ENCODE measurements around the gene MDFIC. TPM values are rescaled to one million over a fixed set of nuclear protein-coding genes. Genes with fewer than 3 reads are reported as not detected.

Gene MDFIC
- total RNA-seq, 1 donor from 2014 or later, result 39.0 TPM

DNA sequence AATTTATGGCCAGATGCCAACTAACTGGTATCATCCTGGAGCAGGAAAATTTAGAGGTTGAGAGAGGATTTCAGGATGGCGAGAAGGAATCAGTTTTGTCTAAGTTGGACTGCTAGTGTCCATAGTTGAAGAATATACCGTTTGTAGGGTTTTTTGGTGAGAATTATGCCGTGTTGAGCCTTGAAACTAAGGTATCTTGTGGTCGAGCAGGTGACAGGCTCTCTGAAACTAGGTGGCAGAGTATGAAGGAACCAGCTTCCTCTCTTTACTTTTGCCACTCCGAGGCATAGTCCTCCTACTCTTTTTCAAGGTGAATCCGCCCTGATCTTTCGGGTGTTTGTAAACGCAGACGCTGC is 9.7 kb downstream of the MDFIC start:
- Histone ChIP-seq H3K36me3 (no peaks in the 10 kb centered on the region), H3K27ac (peak overlapping the region; percentile 17), H3K4me3 (no peak overlapping the region), H3K4me1 (peaks cover 60% of the 10 kb centered on the region), H3K9me3 (no peaks in the 10 kb centered on the region), H3K27me3 (no peaks in the 10 kb centered on the region)
- DNase-seq (no peak), ATAC-seq (no peak)
- intact Hi-C loops (cut with DNase I), result no loop called here
- no peak for TF ChIP-seq CTCF (IDR thresholded peaks at IDR 0.05)

DNA sequence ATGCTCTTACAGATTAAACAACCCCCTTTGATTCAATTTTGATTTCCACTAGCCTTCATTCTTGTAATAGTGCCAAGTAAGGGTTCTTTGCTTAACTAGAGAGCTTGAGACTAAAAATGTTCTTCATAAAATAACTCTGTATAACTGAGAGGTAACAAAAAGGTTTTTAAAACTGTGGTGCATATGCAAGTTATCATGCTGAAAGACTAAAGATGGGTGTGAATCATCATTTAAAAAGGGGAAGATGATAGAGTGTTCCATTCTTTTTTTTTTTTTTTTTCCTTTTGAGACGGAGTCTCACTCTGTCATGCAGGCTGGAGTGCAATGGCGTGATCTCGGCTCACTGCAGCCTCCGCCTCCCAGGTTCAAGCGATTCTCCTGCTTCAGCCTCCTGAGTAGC is 11.1 kb downstream of the MDFIC start:
- H3K36me3 ChIP-seq, result no peaks in the 10 kb centered on the region
- intact Hi-C loops (cut with DNase I), result no loop called here
- H3K9me3 ChIP-seq, result no peaks in the 10 kb centered on the region
- ATAC-seq, result peak; percentile 39
- H3K27me3 ChIP-seq, result no peaks in the 10 kb centered on the region
- no peak for TF ChIP-seq CTCF (IDR thresholded peaks at IDR 0.05)
- no peak for DNase-seq
- peaks cover 74% of the 10 kb centered on the region for H3K4me1 ChIP-seq
- no peak overlapping the region for H3K4me3 ChIP-seq
- H3K27ac ChIP-seq, result peak overlapping the region; percentile 12

DNA sequence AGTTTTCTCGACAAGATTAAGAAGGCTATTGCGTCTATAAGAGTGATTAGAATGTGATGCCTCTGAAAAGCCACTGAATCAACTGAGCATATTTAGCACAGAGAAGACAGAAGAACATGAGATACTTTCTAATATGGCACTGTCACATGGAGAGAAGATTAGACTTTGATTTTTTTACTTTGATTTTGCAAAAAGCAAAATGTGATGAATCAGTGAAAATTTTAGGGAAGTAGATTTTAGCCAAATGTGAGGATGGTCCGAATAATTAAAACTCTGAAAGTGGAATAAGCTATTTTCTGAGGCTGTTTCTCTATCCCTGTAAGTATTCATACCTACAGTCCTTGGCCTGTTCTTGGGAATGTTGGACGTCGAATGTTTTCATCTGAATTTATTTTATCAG is 11.8 kb downstream of the MDFIC start:
- DNase-seq (no peak), ATAC-seq (no peak)
- H3K4me3 ChIP-seq, result no peak overlapping the region
- H3K9me3 ChIP-seq, result no peaks in the 10 kb centered on the region
- intact Hi-C loops (cut with DNase I), result no loop called here
- no peak overlapping the region for H3K27ac ChIP-seq
- peaks cover 70% of the 10 kb centered on the region for H3K4me1 ChIP-seq
- no peaks in the 10 kb centered on the region for H3K36me3 ChIP-seq
- TF ChIP-seq CTCF (IDR thresholded peaks at IDR 0.05), result no peak
- no peaks in the 10 kb centered on the region for H3K27me3 ChIP-seq

DNA sequence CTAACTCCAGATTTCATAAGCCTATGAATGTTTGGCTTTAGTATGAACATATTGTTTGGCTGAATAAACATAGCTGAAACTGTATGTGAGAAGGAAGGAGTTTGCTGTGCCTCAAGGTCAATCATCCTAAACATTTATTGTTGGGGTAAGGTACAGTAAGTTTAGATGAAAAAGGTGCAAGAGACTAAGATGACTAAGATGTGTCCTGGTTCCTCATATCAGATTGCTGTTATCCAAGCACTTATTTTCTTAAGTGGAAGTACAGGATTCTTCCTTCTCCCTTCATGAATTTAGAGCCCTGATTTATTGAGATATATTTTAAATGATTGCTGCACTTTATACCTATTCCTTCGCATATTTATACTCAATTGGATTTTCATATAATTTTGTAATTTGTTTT is 12.2 kb downstream of the MDFIC start:
- intact Hi-C loops (cut with DNase I), result no loop called here
- no peaks in the 10 kb centered on the region for H3K27me3 ChIP-seq
- peaks cover 69% of the 10 kb centered on the region for H3K4me1 ChIP-seq
- no peak overlapping the region for H3K4me3 ChIP-seq
- no peaks in the 10 kb centered on the region for H3K36me3 ChIP-seq
- ATAC-seq (no peak), DNase-seq (no peak)
- H3K27ac ChIP-seq, result peak overlapping the region; percentile 3
- no peak for TF ChIP-seq CTCF (IDR thresholded peaks at IDR 0.05)
- H3K9me3 ChIP-seq, result no peaks in the 10 kb centered on the region

DNA sequence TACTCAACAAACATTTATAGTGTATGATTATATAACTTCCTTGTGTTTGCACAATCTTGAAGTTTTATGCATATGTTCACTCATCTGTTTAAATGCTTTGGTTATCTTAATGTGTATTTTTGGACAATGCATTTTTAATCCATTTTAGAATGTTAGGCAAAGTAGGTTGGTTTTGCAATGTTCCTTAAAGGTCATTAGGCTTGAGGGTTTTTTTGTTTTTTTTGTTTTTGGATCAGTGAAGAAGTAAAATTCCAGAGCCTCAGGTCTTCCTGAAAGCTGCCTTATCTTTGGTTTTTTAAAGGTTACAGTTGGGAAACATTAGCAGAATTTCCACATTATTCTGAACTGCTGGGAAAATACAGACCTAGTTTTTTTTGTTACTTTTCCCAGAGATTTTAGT is 12.8 kb downstream of the MDFIC start:
- no peak for TF ChIP-seq CTCF (IDR thresholded peaks at IDR 0.05)
- ATAC-seq, result no peak

DNA sequence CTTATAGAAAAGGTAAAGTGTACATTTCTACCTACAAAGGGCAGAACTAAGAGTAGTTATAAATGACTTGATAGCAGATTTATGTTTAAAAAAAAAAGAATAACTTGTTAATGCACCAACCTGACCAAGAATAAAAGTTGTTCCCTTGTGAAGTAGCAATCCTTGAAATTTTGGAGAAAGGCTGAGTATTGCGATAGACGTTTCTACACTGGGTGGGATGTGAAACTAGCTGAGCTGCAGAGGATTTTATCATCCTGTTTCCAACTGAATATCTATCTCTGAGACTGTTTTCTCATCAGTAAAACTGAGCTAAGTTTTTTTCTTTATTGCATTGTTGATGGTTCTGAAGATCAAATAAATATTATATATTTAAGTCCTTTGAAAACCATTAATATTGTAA is 14.6 kb downstream of the MDFIC start:
- DNase-seq (no peak), ATAC-seq (peak; percentile 47)
- no peaks in the 10 kb centered on the region for H3K9me3 ChIP-seq
- no peaks in the 10 kb centered on the region for H3K36me3 ChIP-seq
- no peaks in the 10 kb centered on the region for H3K27me3 ChIP-seq
- no peak overlapping the region for H3K4me3 ChIP-seq
- TF ChIP-seq CTCF (IDR thresholded peaks at IDR 0.05), result no peak
- no peak overlapping the region for H3K27ac ChIP-seq
- intact Hi-C loops (cut with DNase I), result no loop called here
- peaks cover 60% of the 10 kb centered on the region for H3K4me1 ChIP-seq

More for the DNA sequence above, 12.8 kb downstream of the MDFIC start:
- Histone ChIP-seq H3K27me3 (no peaks in the 10 kb centered on the region), H3K4me1 (peaks cover 70% of the 10 kb centered on the region), H3K27ac (peak overlapping the region; percentile 3), H3K9me3 (no peaks in the 10 kb centered on the region), H3K4me3 (no peak overlapping the region), H3K36me3 (no peaks in the 10 kb centered on the region)
- no peak for DNase-seq
- intact Hi-C loops (cut with DNase I), result no loop called here
